Right forelimb (tissue), 1 donor: ENCODE results near the gene AUTS2.
A peak's percentile ranks its signal among the peaks of the same experiment; 100 is the strongest.

Experiments
- DNase-seq: peaks from one replicate; pipeline ENCODE4 v3.0.0-alpha.2; 2018

Gene AUTS2

GRCh38 chr7:70539205-70539604, 940.9 kb downstream of the AUTS2 start:
- DNase-seq: peak; percentile 47

- no peak for DNase-seq
Measured at GRCh38 chr7:70539617-70540016, 941.3 kb downstream of the AUTS2 start.

- DNase-seq: no peak
Measured at GRCh38 chr7:70540641-70541040, 942.4 kb downstream of the AUTS2 start.

GRCh38 chr7:70542750-70543376, 944.6 kb downstream of the AUTS2 start:
- no peak for DNase-seq

GRCh38 chr7:70544016-70544415, 945.7 kb downstream of the AUTS2 start:
- DNase-seq: no peak

GRCh38 chr7:70545214-70545613, 946.9 kb downstream of the AUTS2 start:
- no peak for DNase-seq

- DNase-seq: no peak
Measured at GRCh38 chr7:70552141-70552540, 953.9 kb downstream of the AUTS2 start.

GRCh38 chr7:70553364-70553763, 955.1 kb downstream of the AUTS2 start:
- no peak for DNase-seq

GRCh38 chr7:70554646-70555045, 956.4 kb downstream of the AUTS2 start:
- DNase-seq: no peak

GRCh38 chr7:70556761-70557160, 958.5 kb downstream of the AUTS2 start:
- DNase-seq: no peak

GRCh38 chr7:70557338-70557737, 959.1 kb downstream of the AUTS2 start:
- no peak for DNase-seq

GRCh38 chr7:70559815-70560214, 961.5 kb downstream of the AUTS2 start:
- DNase-seq: no peak

GRCh38 chr7:70563960-70564359, 965.7 kb downstream of the AUTS2 start:
- no peak for DNase-seq

- DNase-seq: no peak
Measured at GRCh38 chr7:70565721-70566370, 967.6 kb downstream of the AUTS2 start.

GRCh38 chr7:70566671-70567070, 968.4 kb downstream of the AUTS2 start:
- DNase-seq: no peak

GRCh38 chr7:70568674-70569334, 970.5 kb downstream of the AUTS2 start:
- DNase-seq: no peak

GRCh38 chr7:70569335-70569819, 971.1 kb downstream of the AUTS2 start:
- DNase-seq: no peak

GRCh38 chr7:70570029-70570428, 971.8 kb downstream of the AUTS2 start:
- no peak for DNase-seq

- no peak for DNase-seq
Measured at GRCh38 chr7:70570961-70571360, 972.7 kb downstream of the AUTS2 start.

- DNase-seq: peak; percentile 76
Measured at GRCh38 chr7:70571403-70571934, 973.2 kb downstream of the AUTS2 start.

- peak; percentile 65 for DNase-seq
Measured at GRCh38 chr7:70571961-70572360, 973.7 kb downstream of the AUTS2 start.

- no peak for DNase-seq
Measured at GRCh38 chr7:70572571-70572970, 974.3 kb downstream of the AUTS2 start.

- no peak for DNase-seq
Measured at GRCh38 chr7:70573071-70573661, 974.9 kb downstream of the AUTS2 start.
